Stimulated activated naive CD4-positive, alpha-beta T cell (primary cell): Measurements from ENCODE around the gene SPATA24.
"Not testable (repeated sequence)": the region's sequence is repeated elsewhere in the genome, so short reads cannot be mapped to it uniquely, and the experiment has no call there.

ENCODE experiments used
- DNase-seq, 6 experiments: peaks; one replicate each; lab custom pipeline; 2025; lab: John Stamatoyannopoulos, UW

SPATA24 gene

GRCh38 chr5:139416651-139417050 is 12.8 kb upstream of the SPATA24 start:
- DNase-seq: no peak

GRCh38 chr5:139415869-139416268 is 12.0 kb upstream of the SPATA24 start:
- DNase-seq: no peak

- no peak for DNase-seq
These were observed 11.5 kb upstream of the SPATA24 start for GRCh38 chr5:139415221-139415861.

GRCh38 chr5:139414581-139415130 is 10.8 kb upstream of the SPATA24 start:
- DNase-seq: peak in 3 of 6 experiments; percentile 11 to 32 (median 13)

GRCh38 chr5:139413963-139414362 is 10.1 kb upstream of the SPATA24 start:
- DNase-seq: no peak

GRCh38 chr5:139413153-139413552 is 9.3 kb upstream of the SPATA24 start:
- DNase-seq: no peak

GRCh38 chr5:139410993-139411828 is 7.3 kb upstream of the SPATA24 start:
- DNase-seq: no peak

- no peak for DNase-seq
These were observed 6.5 kb upstream of the SPATA24 start for GRCh38 chr5:139410121-139410992.

- DNase-seq: not testable (repeated sequence)
These were observed 5.2 kb upstream of the SPATA24 start for GRCh38 chr5:139409116-139409515.

- no peak for DNase-seq
These were observed 4.3 kb upstream of the SPATA24 start for GRCh38 chr5:139408191-139408590.

GRCh38 chr5:139407517-139407916 is 3.6 kb upstream of the SPATA24 start:
- DNase-seq: no peak

GRCh38 chr5:139406963-139407362 is 3.1 kb upstream of the SPATA24 start:
- no peak for DNase-seq

GRCh38 chr5:139404484-139404840 is 573 bp upstream of the SPATA24 start:
- DNase-seq: peak in 1 of 6 experiments; percentile 4

GRCh38 chr5:139403418-139403786 is 487 bp downstream of the SPATA24 start:
- no peak for DNase-seq

- DNase-seq: no peak
These were observed 1.2 kb downstream of the SPATA24 start for GRCh38 chr5:139402561-139403158.

GRCh38 chr5:139401546-139401945 is 2.3 kb downstream of the SPATA24 start:
- no peak for DNase-seq

- DNase-seq: no peak
These were observed 4.3 kb downstream of the SPATA24 start for GRCh38 chr5:139399501-139400121.

GRCh38 chr5:139397921-139398320 is 6.0 kb downstream of the SPATA24 start:
- no peak for DNase-seq

- DNase-seq: no peak
These were observed 7.2 kb downstream of the SPATA24 start for GRCh38 chr5:139396691-139397090.

- DNase-seq: no peak
These were observed 7.8 kb downstream of the SPATA24 start for GRCh38 chr5:139395844-139396640.
